ENCODE results near the gene SHH.
"Not testable (repeated sequence)": the region's sequence is repeated elsewhere in the genome, so short reads cannot be mapped to it uniquely, and the experiment has no call there.

SHH gene

GRCh38 chr7:155842496-155843265, 30.4 kb upstream of the SHH start:
- no peak for DNase-seq (ENCODE audit: low read depth)

DNA sequence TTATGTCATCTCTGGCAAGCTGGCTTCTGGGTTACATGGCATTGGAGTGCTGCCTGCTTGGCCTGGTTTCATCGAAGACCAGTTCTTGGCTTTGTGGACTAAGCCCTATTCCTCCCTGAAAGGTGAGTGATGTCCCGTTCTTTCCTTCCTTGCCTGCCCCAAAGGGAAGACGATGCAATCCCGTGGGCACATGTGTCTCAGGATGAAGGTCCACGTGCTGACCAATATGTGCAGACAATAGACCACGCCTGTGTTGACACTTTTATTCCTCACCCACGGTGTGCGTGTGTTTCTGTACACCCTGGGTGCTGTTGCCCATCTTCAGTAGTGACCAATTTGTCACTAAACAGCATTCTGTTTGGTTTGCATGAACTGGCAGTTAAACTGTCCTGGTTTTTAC, 28.6 kb upstream of the SHH start:
- DNase-seq (ENCODE audit: low read depth), result no peak

DNA sequence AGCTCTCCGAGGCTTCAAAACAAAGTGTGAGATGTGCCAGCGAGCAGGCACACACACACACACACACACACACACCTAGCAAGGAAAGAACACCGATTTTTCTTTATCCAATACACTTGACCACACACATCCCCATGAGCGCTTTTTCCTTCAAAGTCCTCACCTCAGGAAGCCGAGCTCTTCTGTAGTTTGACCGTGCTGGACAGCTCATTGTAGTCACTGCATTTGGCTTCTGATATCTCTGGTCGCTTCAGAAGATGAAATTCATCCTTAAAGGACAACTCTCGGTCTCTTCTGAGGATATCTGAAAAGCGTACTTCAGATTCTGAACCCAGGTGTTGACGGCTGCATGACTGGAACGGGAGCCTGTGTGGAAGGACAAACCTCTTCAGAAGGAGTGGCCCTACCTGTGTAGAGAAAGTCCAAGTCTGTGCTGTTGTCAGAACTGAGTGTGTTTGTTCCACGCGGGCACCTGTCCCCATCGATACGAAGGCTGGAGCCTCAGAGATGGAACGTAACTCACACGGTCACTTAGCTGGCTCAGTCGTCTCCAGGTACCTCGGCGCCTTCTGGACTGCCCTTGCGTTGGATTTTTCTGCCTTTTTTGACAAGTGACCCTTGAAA, 28.1 kb upstream of the SHH start:
- no peak for DNase-seq (ENCODE audit: low read depth)

- no peak for DNase-seq (ENCODE audit: low read depth)
Measured at GRCh38 chr7:155839461-155839860, 27.2 kb upstream of the SHH start.

DNA sequence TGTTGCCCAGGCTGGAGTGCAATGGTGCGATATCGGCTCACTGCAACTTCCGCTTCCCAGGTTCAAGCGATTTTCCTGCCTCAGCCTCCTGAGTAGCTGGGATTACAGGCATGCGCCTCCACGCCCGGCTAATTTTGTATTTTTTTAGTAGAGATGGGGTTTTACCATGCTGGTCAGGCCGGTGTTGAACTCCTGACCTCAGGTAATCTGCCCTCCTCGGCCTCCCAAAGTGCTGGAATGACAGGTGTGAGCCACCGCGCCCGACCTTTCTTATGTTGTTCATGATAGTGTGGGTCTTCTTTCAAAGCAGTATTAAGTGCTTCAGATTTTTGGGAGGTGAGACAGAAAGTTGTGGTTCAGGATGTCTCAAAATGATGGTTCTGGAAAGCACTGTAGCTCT, 26.0 kb upstream of the SHH start:
- DNase-seq (ENCODE audit: low read depth), result not testable (repeated sequence)

DNA sequence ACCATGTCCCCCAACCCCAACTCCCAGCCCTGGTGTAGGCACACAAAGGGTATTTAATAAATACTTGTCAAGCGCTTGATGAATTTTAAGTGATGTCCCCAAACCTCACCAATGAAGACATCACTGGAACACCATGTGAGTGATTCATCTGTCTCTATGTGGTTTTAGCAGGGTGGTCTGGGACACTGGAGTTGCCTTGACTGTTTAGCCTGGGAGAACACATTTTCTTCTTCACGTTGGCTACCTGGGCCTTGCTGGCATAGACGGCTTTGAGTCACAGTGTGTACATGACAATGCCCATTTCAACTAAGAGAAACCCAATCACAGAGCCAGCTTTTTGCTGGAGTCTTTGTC, 24.8 kb upstream of the SHH start:
- DNase-seq (ENCODE audit: low read depth), result no peak

- DNase-seq (ENCODE audit: low read depth), result no peak
Measured at GRCh38 chr7:155836216-155837125, 24.2 kb upstream of the SHH start.

- no peak for DNase-seq (ENCODE audit: low read depth)
Measured at GRCh38 chr7:155835446-155836215, 23.4 kb upstream of the SHH start.

- DNase-seq (ENCODE audit: low read depth), result no peak
Measured at GRCh38 chr7:155834486-155835048, 22.3 kb upstream of the SHH start.

GRCh38 chr7:155833651-155834050, 21.4 kb upstream of the SHH start:
- DNase-seq (ENCODE audit: low read depth), result no peak

DNA sequence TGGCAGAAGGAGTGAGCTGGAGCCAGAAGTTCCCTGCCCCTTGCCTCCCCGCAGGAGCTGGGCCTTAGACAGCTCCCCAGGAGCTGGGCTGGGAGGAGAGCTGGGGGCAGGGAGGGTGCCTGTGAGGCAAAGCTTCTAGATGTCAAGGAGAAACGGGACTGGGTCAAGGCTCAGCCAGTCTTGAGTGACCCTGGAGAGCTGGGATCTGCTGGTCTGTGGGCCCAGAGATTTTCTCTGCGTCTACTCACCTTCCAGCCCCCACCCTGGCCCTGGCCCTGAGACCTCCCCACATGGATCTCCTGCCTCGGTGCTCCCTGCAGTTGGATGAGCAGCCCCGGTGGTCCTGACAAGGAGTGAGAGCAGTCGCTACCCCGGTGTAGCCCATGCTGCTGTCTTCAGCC, 20.3 kb upstream of the SHH start:
- DNase-seq (ENCODE audit: low read depth), result no peak

GRCh38 chr7:155831807-155832524, 19.7 kb upstream of the SHH start:
- no peak for DNase-seq (ENCODE audit: low read depth)

GRCh38 chr7:155830961-155831806, 18.9 kb upstream of the SHH start:
- DNase-seq (ENCODE audit: low read depth), result no peak

- no peak for DNase-seq (ENCODE audit: low read depth)
Measured at GRCh38 chr7:155829796-155830470, 17.7 kb upstream of the SHH start.

DNA sequence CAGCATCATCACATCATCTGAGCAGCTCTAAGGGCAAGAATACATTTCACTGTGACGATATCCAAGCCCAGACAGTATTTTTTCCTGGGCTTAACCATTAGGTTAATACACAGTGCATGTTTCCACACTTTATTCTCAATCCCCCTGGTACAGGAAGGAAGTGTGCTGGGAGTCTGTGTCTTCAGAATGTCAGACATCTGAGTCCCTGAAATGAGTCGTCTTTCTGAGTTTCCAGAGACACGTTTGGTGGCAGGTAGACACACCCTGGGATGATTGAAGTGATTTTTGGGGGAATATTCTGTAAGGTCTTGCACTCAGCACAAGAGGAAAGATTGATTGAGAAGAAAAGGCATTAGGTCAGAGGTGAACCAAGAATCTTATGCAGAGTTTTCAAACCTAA, 13.1 kb upstream of the SHH start:
- no peak for DNase-seq (ENCODE audit: low read depth)

GRCh38 chr7:155824227-155824886, 12.1 kb upstream of the SHH start:
- no peak for DNase-seq (ENCODE audit: low read depth)

- DNase-seq (ENCODE audit: low read depth), result no peak
Measured at GRCh38 chr7:155821851-155822250, 9.6 kb upstream of the SHH start.

GRCh38 chr7:155820788-155821187, 8.5 kb upstream of the SHH start:
- no peak for DNase-seq (ENCODE audit: low read depth)

- DNase-seq (ENCODE audit: low read depth), result no peak
Measured at GRCh38 chr7:155820246-155820645, 8.0 kb upstream of the SHH start.
